Measurements from ENCODE around the gene RTBDN. TPM values are rescaled to one million over a fixed set of nuclear protein-coding genes. Genes with fewer than 3 reads are reported as not detected.
"Not testable (repeated sequence)": the region's sequence is repeated elsewhere in the genome, so short reads cannot be mapped to it uniquely, and the experiment has no call there.

Gene RTBDN
- total RNA-seq, 1 donor from 2014 or later: 1.6 TPM

GRCh38 chr19:12828494-12828893 is 5.9 kb downstream of the RTBDN start:
- FAIRE-seq (no peak), DNase-seq (ENCODE audit: low spot score in 2 of 2) (no peak)

- DNase-seq (ENCODE audit: low spot score in 2 of 2) (peak in 1 of 2 donors; percentile 15), FAIRE-seq (no peak)
Observed at GRCh38 chr19:12825254-12826131, 8.9 kb downstream of the RTBDN start.

GRCh38 chr19:12821761-12822160 is 12.6 kb downstream of the RTBDN start:
- FAIRE-seq: no peak

GRCh38 chr19:12817810-12818209 is 16.6 kb downstream of the RTBDN start:
- not testable (repeated sequence) for FAIRE-seq

More at GRCh38 chr19:12821761-12822160, 12.6 kb downstream of the RTBDN start:
- DNase-seq (ENCODE audit: low spot score in 2 of 2): no peak

GRCh38 chr19:12817188-12817587 is 17.2 kb downstream of the RTBDN start:
- not testable (repeated sequence) for FAIRE-seq; DNase-seq (ENCODE audit: low spot score in 2 of 2)

More at GRCh38 chr19:12817810-12818209, 16.6 kb downstream of the RTBDN start:
- DNase-seq (ENCODE audit: low spot score in 2 of 2): not testable (repeated sequence)

- no peak for FAIRE-seq
- no peak for DNase-seq (ENCODE audit: low spot score in 2 of 2)
Observed at GRCh38 chr19:12815088-12815487, 19.3 kb downstream of the RTBDN start.

- peak; percentile 94 to 97 for DNase-seq (ENCODE audit: low spot score in 2 of 2)
- no peak for FAIRE-seq
Observed at GRCh38 chr19:12806242-12807081, 27.9 kb downstream of the RTBDN start, which contains the start of gene RNASEH2A. Gene RNASEH2A, plus strand, starts transcription at chr19:12806584. Its CDS starts 90 bp downstream, at chr19:12806674.

GRCh38 chr19:12804051-12804450 is 30.3 kb downstream of the RTBDN start:
- FAIRE-seq (no peak), DNase-seq (ENCODE audit: low spot score in 2 of 2) (no peak)

GRCh38 chr19:12802267-12803106 is 31.9 kb downstream of the RTBDN start:
- FAIRE-seq: no peak
- peak; percentile 57 to 59 for DNase-seq (ENCODE audit: low spot score in 2 of 2)

GRCh38 chr19:12801466-12802266 is 32.7 kb downstream of the RTBDN start, which contains the start of the genes PRDX2 and THSD8:
Gene PRDX2, minus strand, starts transcription at chr19:12801800. Its CDS starts 539 bp downstream, at chr19:12801261.
Gene THSD8, plus strand, starts transcription at chr19:12802069. Its CDS starts 3 bp downstream, at chr19:12802072.
- peak; percentile 84 to 87 for DNase-seq (ENCODE audit: low spot score in 2 of 2)

GRCh38 chr19:12800923-12801465 is 33.4 kb downstream of the RTBDN start:
- DNase-seq (ENCODE audit: low spot score in 2 of 2): peak in 1 of 2 donors; percentile 49
- FAIRE-seq: no peak

More at GRCh38 chr19:12801466-12802266, 32.7 kb downstream of the RTBDN start, which contains the start of the genes PRDX2 and THSD8:
- no peak for FAIRE-seq

GRCh38 chr19:12800466-12800770 is 34.0 kb downstream of the RTBDN start:
- DNase-seq (ENCODE audit: low spot score in 2 of 2) (no peak), FAIRE-seq (no peak)

- FAIRE-seq (no peak), DNase-seq (ENCODE audit: low spot score in 2 of 2) (no peak)
Observed at GRCh38 chr19:12799742-12800465, 34.5 kb downstream of the RTBDN start.

GRCh38 chr19:12797607-12798006 is 36.8 kb downstream of the RTBDN start:
- FAIRE-seq; DNase-seq (ENCODE audit: low spot score in 2 of 2): not testable (repeated sequence)

- FAIRE-seq (no peak), DNase-seq (ENCODE audit: low spot score in 2 of 2) (no peak)
Observed at GRCh38 chr19:12797141-12797587, 37.2 kb downstream of the RTBDN start.

- no peak for FAIRE-seq
- DNase-seq (ENCODE audit: low spot score in 2 of 2): peak; percentile 64 to 69
Observed at GRCh38 chr19:12796146-12797071, 38.0 kb downstream of the RTBDN start.

GRCh38 chr19:12794971-12795381 is 39.4 kb downstream of the RTBDN start:
- FAIRE-seq: no peak
- DNase-seq (ENCODE audit: low spot score in 2 of 2): no peak
